HCT116 (cell line): ENCODE data around the gene MLPH. TPM values are rescaled to one million over a fixed set of nuclear protein-coding genes. Genes with fewer than 3 reads are reported as not detected.

Source experiments
- ATAC-seq: fragments of 200-7000 bp; cut with Tn5 transposase; 2 replicates; pipeline ENCODE4 v1.9.1; 2020; ENCODE audit warnings: mild to moderate bottlenecking, moderate library complexity
- BruUV-seq: library from RNA; stranded (reverse); fragments of 400-500 nt; replicated peaks from 2 replicates; lab custom pipeline; 2021; lab: Mats Ljungman, UMichigan
- CTCF ChIA-PET: fragments of 300-600 bp; sonication (Branson Sonifier 250); formaldehyde crosslinking; loops from one replicate; lab custom pipeline; 2021; ENCODE audit warnings: antibody characterized with exemption; lab: Charles Lee
- POLR2A ChIA-PET: fragments of 300-600, 350-600 bp; sonication (Branson Sonifier 250); formaldehyde crosslinking; loops from one replicate; lab custom pipeline; 2021; ENCODE audit warnings: antibody characterized with exemption; lab: Charles Lee
- RAD21 ChIA-PET, 2 experiments: fragments of 300-600 bp; sonication (Branson Sonifier 250); formaldehyde crosslinking; loops; one replicate each; lab custom pipeline; 2023; ENCODE audit warnings: low total read pairs in 2 of 2; ENCODE audit not compliant: uncharacterized antibody in 2 of 2, unreplicated experiment in 2 of 2, low non-redundant PET in 1 of 2; lab: Charles Lee
- DNase-seq: peaks from one replicate; pipeline ENCODE4 v3.0.0-alpha.2; 2010; ENCODE audit warnings: low read depth, low spot score
- H2AFZ ChIP-seq: fragments of 200-600 bp; shearing (Covaris generic), sonication (generic); 2 replicates; pipeline ENCODE4 v1.6.1; 2017; ENCODE audit warnings: low read depth, mixed run types, mixed read lengths, antibody characterized with exemption, low read length; ENCODE audit not compliant: poor library complexity, severe bottlenecking
- H3K27ac ChIP-seq: 2 replicates; pipeline ENCODE4 v1.5.1; 2012; ENCODE audit warnings: low read depth, low read length
- H3K27me3 ChIP-seq: fragments of 200-600 bp; sonication (generic); 2 replicates; pipeline ENCODE4 v1.6.1; 2016; ENCODE audit warnings: mixed run types, low read length, mixed read lengths; ENCODE audit not compliant: insufficient read depth
- H3K36me3 ChIP-seq, 2 experiments: fragments of 200-500 bp in 1 of 2; fragments of 200-600 bp in 1 of 2; sonication (Bioruptor generic) in 1 of 2; sonication (generic) in 1 of 2; 2 replicates each; pipeline versions ENCODE4 v1.5.1 to v1.6.1; 2014 to 2016; ENCODE audit warnings: low read length in 2 of 2, inconsistent platforms in 1 of 2, mixed read lengths in 1 of 2, mixed run types in 1 of 2; ENCODE audit not compliant: insufficient read depth in 2 of 2, control insufficient read depth in 1 of 2
- H3K4me1 ChIP-seq, 2 experiments: fragments of 200-600 bp in 1 of 2; sonication (generic) in 1 of 2; 2 replicates each; pipeline versions ENCODE4 v1.5.1 to v1.6.1; 2012 to 2017; ENCODE audit warnings: low read length in 2 of 2, inconsistent platforms in 1 of 2, mild to moderate bottlenecking in 1 of 2, mixed read lengths in 1 of 2, mixed run types in 1 of 2, moderate library complexity in 1 of 2; ENCODE audit not compliant: insufficient read depth in 2 of 2, control insufficient read depth in 1 of 2
- H3K4me2 ChIP-seq: fragments of 200-600 bp; sonication (generic); 2 replicates; pipeline ENCODE4 v1.6.1; 2017; ENCODE audit warnings: mixed run types, low read length, mixed read lengths
- H3K4me3 ChIP-seq, 2 experiments: fragments of 200-600 bp in 1 of 2; sonication (generic) in 1 of 2; replicated peaks in 1 of 2; 2 replicates each; pipeline ENCODE4 v1.5.1; 2011 to 2016; ENCODE audit warnings: low read length in 2 of 2, control low read depth in 1 of 2, low read depth in 1 of 2, mild to moderate bottlenecking in 1 of 2, mixed read lengths in 1 of 2, mixed run types in 1 of 2
- H3K79me2 ChIP-seq: fragments of 200-600 bp; sonication (generic); 2 replicates; pipeline ENCODE4 v1.6.1; 2017; ENCODE audit warnings: mild to moderate bottlenecking, mixed run types, low read length, moderate library complexity, mixed read lengths; ENCODE audit not compliant: insufficient read depth
- H3K9ac ChIP-seq: fragments of 200-600 bp; sonication (generic); 2 replicates; pipeline ENCODE4 v1.6.1; 2016; ENCODE audit warnings: low read length, mixed read lengths
- H3K9me2 ChIP-seq: fragments of 200-600 bp; sonication (generic), shearing (Covaris generic); 2 replicates; pipeline ENCODE4 v1.6.1; 2017; ENCODE audit warnings: mixed run types, mild to moderate bottlenecking, moderate library complexity; ENCODE audit not compliant: insufficient read depth
- H3K9me3 ChIP-seq, 2 experiments: fragments of 200-500 bp in 1 of 2; fragments of 200-600 bp in 1 of 2; sonication (Bioruptor generic) in 1 of 2; sonication (generic) in 1 of 2; 2 replicates each; pipeline ENCODE4 v1.6.1; 2014 to 2017; ENCODE audit warnings: low read length in 2 of 2, mixed read lengths in 2 of 2, inconsistent platforms in 1 of 2, low read depth in 1 of 2, mild to moderate bottlenecking in 1 of 2, mixed run types in 1 of 2, moderate library complexity in 1 of 2; ENCODE audit not compliant: control insufficient read depth in 1 of 2, insufficient read depth in 1 of 2
- H4K20me1 ChIP-seq: fragments of 200-600 bp; sonication (generic), shearing (Covaris generic); 2 replicates; pipeline ENCODE4 v1.6.1; 2017; ENCODE audit warnings: mixed run types, mild to moderate bottlenecking, moderate library complexity; ENCODE audit not compliant: insufficient read depth
- EGR1 ChIP-seq: IDR thresholded peaks from 2 replicates; pipeline ENCODE4 v1.6.1; 2012; ENCODE audit warnings: low read depth
- ELF1 ChIP-seq: IDR thresholded peaks from 2 replicates; pipeline ENCODE4 v1.6.1; 2012; ENCODE audit warnings: low read depth, borderline replicate concordance
- EZH2 ChIP-seq: fragments of 200-600 bp; sonication (generic); IDR thresholded peaks from 2 replicates; pipeline ENCODE4 v1.6.1; 2017; ENCODE audit warnings: antibody characterized with exemption, mixed run types
- EZH2phosphoT487 ChIP-seq: fragments of 200-600 bp; IDR thresholded peaks from 2 replicates; pipeline ENCODE4 v1.6.1; 2018; ENCODE audit warnings: antibody characterized with exemption, borderline replicate concordance
- FOSL1 ChIP-seq: IDR thresholded peaks from 2 replicates; pipeline ENCODE4 v1.6.1; 2012; ENCODE audit warnings: low read depth
- JUND ChIP-seq: IDR thresholded peaks from 2 replicates; pipeline ENCODE4 v1.6.1; 2012
- POLR2A ChIP-seq: IDR thresholded peaks from 2 replicates; pipeline ENCODE4 v1.7.0; 2011; ENCODE audit warnings: borderline replicate concordance; ENCODE audit not compliant: insufficient read depth, insufficient read length; ENCODE audit errors: extremely low read depth
- POLR2AphosphoS5 ChIP-seq: IDR thresholded peaks from 2 replicates; pipeline ENCODE4 v1.6.1; 2011; ENCODE audit warnings: mild to moderate bottlenecking, low read depth, low read length, moderate library complexity
- RAD21 ChIP-seq: IDR thresholded peaks from 2 replicates; pipeline ENCODE4 v1.6.1; 2012; ENCODE audit warnings: low read depth, mild to moderate bottlenecking
- SIN3A ChIP-seq: IDR thresholded peaks from 2 replicates; pipeline ENCODE4 v1.6.1; 2012; ENCODE audit warnings: low read depth
- SP1 ChIP-seq: IDR thresholded peaks from 2 replicates; pipeline ENCODE4 v1.6.1; 2012; ENCODE audit warnings: low read depth
- SRF ChIP-seq: IDR thresholded peaks from 2 replicates; pipeline ENCODE4 v1.6.1; 2012; ENCODE audit warnings: low read depth
- TCF7L2 ChIP-seq: IDR thresholded peaks from 2 replicates; pipeline ENCODE4 v1.7.0; 2011; ENCODE audit warnings: borderline replicate concordance, inconsistent platforms; ENCODE audit not compliant: insufficient read depth, insufficient read length; ENCODE audit errors: extremely low read depth
- YY1 ChIP-seq: IDR thresholded peaks from 2 replicates; pipeline ENCODE4 v1.6.1; 2011; ENCODE audit warnings: low read length, low read depth, moderate library complexity, mild to moderate bottlenecking; ENCODE audit not compliant: insufficient replicate concordance; ENCODE audit errors: extremely low read depth
- ZFX ChIP-seq: fragments of 450-650 bp; IDR thresholded peaks from 2 replicates; pipeline ENCODE4 v1.6.1; 2017
- ZNF274 ChIP-seq: fragments of 200-500 bp; sonication (Bioruptor generic); IDR thresholded peaks from 2 replicates; pipeline ENCODE4 v1.6.1; 2014; ENCODE audit warnings: mild to moderate bottlenecking, low read depth, low read length, inconsistent platforms
- intact Hi-C: fragments of 100-400 bp; cut with micrococcal nuclease; formaldehyde crosslinking; loops from 2 replicates; pipeline ENCODE4 v1.10.0; 2022
- total RNA-seq: library from RNA; stranded (reverse); gene quantifications from one replicate; pipeline ENCODE4 v1.2.1, GENCODE V29; 2021; ENCODE audit not compliant: unreplicated experiment
- TF ChIP-seq, protein P1 (sequence below): IDR thresholded peaks from 2 replicates; pipeline ENCODE4 v1.6.1; 2011; ENCODE audit warnings: mild to moderate bottlenecking, low read length, moderate library complexity; ENCODE audit not compliant: insufficient replicate concordance; ENCODE audit errors: extremely low read depth

MLPH gene
- total RNA-seq, 1 experiment from 2014 or later, result 81.4 TPM

DNA sequence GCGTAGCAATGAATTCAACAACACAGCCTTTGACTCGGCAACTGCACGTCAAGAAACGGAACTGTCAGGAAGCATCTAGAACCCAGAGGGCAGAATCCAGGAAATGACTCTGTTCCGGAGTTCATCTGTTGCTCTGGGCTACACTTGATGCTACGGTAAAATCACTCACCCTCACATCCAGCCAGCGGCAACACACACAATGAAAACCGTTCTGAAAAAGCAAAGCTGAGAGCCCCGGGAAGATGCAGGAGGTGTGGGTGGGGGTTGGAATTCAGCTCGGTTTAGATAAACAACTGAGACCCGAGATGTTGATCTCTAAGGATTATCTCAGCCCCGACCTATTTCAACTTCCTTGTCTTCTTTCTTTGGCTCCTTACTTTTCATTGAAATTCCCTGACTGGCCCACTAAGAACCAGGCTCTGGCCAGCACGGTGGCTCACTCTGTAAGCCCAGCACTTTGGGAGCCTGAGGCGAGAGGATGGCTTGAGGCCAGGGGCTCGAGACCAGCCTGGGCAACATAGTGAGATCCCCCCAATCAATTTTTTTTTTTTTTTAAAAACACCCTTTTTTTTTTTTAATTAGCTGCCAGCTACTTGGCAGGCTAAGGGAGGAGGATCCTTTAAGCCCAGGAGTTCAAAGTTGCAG lies 116.8 kb downstream of the MLPH start:
- Histone ChIP-seq H2AFZ (no peak overlapping the region), H3K4me2 (no peak overlapping the region)
- ATAC-seq, result no peak

More for the DNA sequence above, 116.8 kb downstream of the MLPH start:
- H3K36me3 ChIP-seq, result no peaks in the 10 kb centered on the region
- no peak overlapping the region for H3K9ac ChIP-seq
- ChIA-PET RAD21 (no interaction called here), CTCF (interaction anchor here (0.8 kb wide), 1 partner anchor 32 kb away, joined by 5 read pairs; no protein-coding TSS in a partner anchor), POLR2A (no interaction called here)
- BruUV-seq, result no TSS peak
- no peak overlapping the region for H3K4me3 ChIP-seq
- no peaks in the 10 kb centered on the region for H4K20me1 ChIP-seq
- H3K9me2 ChIP-seq, result no peaks in the 10 kb centered on the region
- DNase-seq, result no peak
- H3K9me3 ChIP-seq, result no peaks in the 10 kb centered on the region
- no peaks in the 10 kb centered on the region for H3K4me1 ChIP-seq
- TF ChIP-seq EZH2phosphoT487 (no peak), SRF (no peak), POLR2AphosphoS5 (no peak), EZH2 (no peak), JUND (no peak), ZNF274 (no peak), SIN3A (no peak), RAD21 (no peak), POLR2A (no peak), TCF7L2 (no peak), FOSL1 (no peak), YY1 (no peak), SP1 (no peak), ELF1 (no peak), ZFX (no peak), EGR1 (no peak)
- TF ChIP-seq, protein P1, sequence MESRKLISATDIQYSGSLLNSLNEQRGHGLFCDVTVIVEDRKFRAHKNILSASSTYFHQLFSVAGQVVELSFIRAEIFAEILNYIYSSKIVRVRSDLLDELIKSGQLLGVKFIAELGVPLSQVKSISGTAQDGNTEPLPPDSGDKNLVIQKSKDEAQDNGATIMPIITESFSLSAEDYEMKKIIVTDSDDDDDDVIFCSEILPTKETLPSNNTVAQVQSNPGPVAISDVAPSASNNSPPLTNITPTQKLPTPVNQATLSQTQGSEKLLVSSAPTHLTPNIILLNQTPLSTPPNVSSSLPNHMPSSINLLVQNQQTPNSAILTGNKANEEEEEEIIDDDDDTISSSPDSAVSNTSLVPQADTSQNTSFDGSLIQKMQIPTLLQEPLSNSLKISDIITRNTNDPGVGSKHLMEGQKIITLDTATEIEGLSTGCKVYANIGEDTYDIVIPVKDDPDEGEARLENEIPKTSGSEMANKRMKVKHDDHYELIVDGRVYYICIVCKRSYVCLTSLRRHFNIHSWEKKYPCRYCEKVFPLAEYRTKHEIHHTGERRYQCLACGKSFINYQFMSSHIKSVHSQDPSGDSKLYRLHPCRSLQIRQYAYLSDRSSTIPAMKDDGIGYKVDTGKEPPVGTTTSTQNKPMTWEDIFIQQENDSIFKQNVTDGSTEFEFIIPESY, result no peak
- no peaks in the 10 kb centered on the region for H3K27me3 ChIP-seq
- no peak overlapping the region for H3K27ac ChIP-seq
- intact Hi-C loops, result no loop called here
- H3K79me2 ChIP-seq, result no peaks in the 10 kb centered on the region
